SU-DHL-6 (cell line): Measurements from ENCODE around the gene DAGLB.

Experiments
- EZH2phosphoT487 ChIP-seq: fragments of 200-600 bp; sonication (generic), shearing (Covaris generic); conservative IDR thresholded peaks from 2 replicates; pipeline ENCODE4 v1.6.1; 2018; ENCODE audit warnings: mild to moderate bottlenecking, antibody characterized with exemption, low read length, moderate library complexity, mixed read lengths
- TF ChIP-seq, protein P1 (sequence below): fragments of 200-600 bp; sonication (generic); IDR thresholded peaks from one replicate; pipeline ENCODE4 v1.5.1; 2017; ENCODE audit warnings: antibody characterized with exemption, mild to moderate bottlenecking, low read length, moderate library complexity; ENCODE audit not compliant: insufficient read depth, poor library complexity, severe bottlenecking

- TF ChIP-seq, protein P1, sequence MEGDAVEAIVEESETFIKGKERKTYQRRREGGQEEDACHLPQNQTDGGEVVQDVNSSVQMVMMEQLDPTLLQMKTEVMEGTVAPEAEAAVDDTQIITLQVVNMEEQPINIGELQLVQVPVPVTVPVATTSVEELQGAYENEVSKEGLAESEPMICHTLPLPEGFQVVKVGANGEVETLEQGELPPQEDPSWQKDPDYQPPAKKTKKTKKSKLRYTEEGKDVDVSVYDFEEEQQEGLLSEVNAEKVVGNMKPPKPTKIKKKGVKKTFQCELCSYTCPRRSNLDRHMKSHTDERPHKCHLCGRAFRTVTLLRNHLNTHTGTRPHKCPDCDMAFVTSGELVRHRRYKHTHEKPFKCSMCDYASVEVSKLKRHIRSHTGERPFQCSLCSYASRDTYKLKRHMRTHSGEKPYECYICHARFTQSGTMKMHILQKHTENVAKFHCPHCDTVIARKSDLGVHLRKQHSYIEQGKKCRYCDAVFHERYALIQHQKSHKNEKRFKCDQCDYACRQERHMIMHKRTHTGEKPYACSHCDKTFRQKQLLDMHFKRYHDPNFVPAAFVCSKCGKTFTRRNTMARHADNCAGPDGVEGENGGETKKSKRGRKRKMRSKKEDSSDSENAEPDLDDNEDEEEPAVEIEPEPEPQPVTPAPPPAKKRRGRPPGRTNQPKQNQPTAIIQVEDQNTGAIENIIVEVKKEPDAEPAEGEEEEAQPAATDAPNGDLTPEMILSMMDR: no peak
- no peak for TF ChIP-seq EZH2phosphoT487
Measured at GRCh38 chr7:6423942-6424701, 23.6 kb downstream of the DAGLB start.
